HG02981 (cell line): ENCODE data around the gene CRTC3.
A peak's percentile ranks its signal among the peaks of the same experiment; 100 is the strongest.

ENCODE experiments used
- ATAC-seq: cut with Tn5 transposase; IDR thresholded peaks from one replicate; pipeline ENCODE4 v1.9.1; 2021; ENCODE audit warnings: mild to moderate bottlenecking, moderate library complexity; ENCODE audit not compliant: unreplicated experiment

The CRTC3 gene

DNA sequence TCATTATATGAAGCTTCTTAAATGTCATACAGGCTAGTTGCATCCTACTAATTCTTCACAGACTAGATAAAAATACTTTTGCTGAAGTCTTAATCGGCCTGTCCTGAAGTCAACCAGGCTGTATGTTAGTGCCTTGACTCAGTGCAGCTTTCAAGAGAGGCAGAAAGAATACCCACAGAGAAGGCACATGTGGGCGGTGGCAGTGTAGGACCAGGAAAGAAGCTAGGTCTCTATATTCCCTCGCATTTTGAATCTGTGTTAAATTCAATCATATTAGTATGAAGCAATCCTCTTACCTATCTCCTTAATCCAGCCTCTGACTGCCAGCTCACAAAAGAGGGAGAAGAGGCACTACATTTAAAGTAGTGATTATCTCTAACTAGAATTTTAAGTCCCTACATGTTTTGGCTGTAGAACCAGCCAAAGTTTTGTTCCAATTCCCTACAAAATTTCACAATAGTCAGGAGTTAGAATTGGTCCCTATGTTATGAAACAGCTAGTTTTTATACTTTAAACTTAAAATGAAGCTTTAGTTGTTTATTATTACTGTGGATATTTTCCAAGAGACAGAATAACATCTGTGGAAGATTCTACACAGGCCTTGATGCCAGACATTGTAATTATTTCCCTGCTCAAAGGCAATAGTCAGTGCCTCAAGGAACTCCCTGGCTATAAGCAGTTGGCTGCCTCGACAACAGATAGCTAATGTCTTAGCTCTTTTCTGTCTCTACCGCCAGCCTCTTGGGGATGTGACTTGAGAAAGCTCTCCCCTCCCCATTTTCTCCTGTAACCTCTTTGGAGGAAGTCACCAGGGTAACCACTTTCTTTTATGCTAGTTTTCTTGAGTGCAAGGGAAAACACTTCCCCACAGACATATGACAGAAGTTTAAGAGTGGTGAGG, 31.9 kb downstream of the CRTC3 start:
- ATAC-seq = no peak

DNA sequence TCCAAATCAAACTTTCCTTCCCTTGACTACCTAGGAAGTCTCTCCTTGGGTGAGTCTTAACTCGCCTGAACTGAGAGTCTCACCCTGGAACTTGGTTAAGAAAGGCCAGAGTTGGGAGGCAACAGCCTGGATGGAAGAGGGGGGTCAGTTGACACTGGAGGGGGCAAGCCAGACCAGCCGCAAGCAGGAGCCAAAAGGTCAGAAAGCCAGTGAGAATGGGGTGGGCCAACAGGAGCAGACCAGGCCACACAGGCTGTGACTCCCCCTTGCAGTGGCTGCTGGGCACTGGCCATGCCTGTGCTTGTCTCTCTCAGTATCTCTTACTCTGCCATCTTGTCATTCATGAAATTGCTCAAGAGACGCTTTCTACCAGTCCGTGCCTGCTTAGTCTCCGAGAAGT, 32.9 kb downstream of the CRTC3 start:
- no peak for ATAC-seq

DNA sequence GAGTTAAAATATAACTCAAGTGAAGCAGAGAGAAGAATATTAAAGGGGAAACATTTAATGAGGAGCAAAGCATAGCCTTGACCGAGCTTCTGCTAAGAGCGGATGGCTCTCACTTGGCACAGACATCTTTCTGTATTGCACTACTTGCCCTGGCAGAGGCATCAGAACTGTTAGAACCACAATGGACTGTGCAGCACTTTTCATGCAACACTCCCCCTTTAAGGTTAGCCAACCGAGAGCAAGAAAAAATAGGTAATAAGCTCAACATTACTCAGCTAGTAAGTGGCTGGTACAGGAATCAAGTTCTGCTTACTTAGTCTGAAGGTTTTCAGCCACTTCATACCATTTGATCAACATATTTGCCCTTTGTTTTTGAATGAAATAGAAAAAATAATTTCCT, 33.7 kb downstream of the CRTC3 start:
- ATAC-seq = no peak

DNA sequence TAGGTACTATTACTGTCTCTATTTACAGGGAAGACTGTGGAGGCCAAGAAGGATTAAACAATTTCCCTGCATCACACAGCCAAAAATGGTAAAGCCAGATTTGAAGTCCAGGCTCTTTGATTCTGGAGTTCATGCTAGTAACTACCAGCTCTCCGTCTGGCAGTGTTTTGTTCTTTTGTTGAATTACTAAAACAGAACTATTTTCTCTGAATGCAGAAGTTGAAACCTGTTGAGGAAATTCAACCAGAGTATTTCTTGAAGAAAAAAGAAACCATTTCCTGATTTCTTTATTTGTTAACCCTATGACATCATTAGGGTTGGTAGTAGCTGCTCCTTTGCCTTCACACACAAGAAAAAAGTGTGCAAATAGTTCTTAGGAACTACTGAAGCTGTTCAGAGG, 34.3 kb downstream of the CRTC3 start:
- ATAC-seq = peak; percentile 46

- no peak for ATAC-seq
These were observed 34.9 kb downstream of the CRTC3 start for GRCh38 chr15:90564590-90564989.

- ATAC-seq = no peak
These were observed 36.1 kb downstream of the CRTC3 start for GRCh38 chr15:90565866-90566265.

DNA sequence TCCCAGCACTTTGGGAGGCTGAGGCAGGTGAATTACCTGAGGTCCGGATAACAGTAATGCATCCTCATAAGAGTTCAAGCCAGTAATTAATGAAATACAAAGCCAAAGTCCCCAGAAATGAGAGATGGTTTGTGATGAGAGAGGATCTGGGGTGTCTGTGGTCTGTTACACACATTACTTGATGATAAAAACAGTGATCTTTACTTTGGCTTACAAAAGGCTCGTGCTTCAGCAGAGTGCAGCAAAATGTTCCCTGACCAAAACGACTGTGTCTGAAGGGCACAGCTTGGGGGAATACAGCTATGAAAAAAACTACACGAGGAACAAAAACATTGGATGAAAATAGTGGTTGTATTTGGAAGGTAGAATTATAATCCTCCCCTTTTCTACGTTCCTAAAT, 40.9 kb downstream of the CRTC3 start:
- ATAC-seq = no peak

DNA sequence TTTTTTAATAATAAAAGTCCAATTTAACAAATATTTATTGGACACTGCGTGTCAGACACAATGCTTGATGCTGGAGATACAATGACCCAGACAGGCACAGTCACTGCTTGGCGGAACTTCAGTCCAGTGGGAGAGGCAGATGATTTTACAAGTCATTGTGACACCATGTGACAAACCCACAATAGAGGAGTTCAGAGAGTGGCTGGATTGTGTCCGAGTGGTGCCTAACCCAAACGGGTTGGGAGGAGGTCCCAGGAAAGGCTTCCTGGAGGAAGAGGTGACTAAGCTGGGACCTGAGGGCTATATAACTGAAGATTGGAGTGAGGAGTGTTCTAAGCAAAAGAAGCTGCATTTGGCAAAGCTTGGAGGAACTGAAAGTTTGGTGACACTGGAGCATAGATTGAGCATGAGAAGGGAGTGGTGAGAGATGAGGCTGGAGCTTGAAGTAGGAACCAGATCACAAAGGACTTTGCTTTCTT, 41.4 kb downstream of the CRTC3 start:
- ATAC-seq = peak; percentile 59

DNA sequence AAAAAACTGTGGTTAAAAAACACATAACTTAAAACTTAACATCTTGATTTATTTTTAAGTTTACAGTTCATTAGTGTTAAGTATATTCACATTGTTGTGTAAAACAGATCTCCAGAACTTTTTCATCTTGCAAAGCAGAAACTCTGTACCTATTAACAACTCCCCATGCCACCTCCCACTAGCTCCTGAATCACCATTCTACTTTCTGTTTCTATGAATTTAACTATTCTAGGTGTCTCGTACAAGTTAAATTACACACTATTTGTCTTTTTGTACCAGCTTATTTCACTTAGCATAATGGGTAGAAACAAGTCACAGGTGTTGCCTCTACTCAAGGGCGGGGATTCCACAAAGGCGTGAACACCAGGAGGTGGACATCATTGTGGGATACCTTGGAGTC, 43.2 kb downstream of the CRTC3 start:
- no peak for ATAC-seq

DNA sequence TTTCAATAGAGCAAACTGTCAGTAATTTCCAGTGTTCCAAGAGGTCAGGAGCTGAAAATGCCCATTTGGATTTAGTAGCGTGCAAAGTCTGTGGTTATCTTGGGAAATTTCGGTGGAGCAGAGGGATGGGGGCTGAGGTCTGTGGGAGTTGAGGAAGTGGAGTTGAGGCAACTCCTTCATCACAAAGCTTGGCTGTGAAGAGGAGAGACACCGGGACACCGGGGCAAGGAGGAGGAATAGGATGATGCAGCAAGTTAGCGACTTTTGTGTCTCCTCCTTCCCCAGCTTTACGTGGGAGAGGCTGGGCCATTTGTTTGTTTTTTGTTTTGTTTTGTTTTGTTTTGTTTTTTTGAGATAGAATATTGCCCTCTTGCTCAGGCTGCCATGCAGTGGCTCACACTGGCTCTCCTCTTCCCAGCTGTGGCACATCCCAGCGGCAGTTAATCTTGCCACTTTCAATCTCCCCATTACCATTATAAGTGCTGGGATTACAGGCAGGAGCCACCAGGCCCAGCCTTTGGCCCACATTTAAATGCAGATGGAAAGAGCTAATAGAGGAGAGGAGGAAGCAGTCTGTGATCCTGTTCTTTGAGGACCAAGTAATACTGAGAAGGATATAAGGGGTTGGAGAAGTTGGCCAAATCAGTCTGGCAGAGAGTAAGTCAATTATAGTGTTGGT, 47.1 kb downstream of the CRTC3 start:
- ATAC-seq = no peak

DNA sequence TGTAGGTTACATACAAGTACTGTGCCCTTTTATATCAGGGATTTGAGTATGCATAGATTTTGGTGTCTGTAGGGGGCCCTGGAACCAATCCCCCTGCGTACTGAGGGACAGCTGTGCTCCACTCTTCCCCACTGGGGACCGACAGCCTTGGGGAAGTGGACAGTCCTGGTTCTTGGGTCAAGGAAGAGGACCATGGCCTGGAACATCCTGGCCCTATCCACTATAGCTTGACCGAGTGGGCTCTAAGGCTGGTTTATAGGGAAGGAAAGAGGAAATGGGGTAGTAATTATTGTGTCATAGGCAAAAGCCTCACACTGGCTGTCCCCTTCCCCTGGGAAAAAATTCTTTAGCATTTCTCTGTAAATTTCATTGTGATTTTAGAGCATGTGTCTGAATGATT, 49.5 kb downstream of the CRTC3 start:
- no peak for ATAC-seq

GRCh38 chr15:90580099-90580498, 50.4 kb downstream of the CRTC3 start:
- ATAC-seq = no peak

GRCh38 chr15:90580541-90580940, 50.8 kb downstream of the CRTC3 start:
- ATAC-seq = no peak

DNA sequence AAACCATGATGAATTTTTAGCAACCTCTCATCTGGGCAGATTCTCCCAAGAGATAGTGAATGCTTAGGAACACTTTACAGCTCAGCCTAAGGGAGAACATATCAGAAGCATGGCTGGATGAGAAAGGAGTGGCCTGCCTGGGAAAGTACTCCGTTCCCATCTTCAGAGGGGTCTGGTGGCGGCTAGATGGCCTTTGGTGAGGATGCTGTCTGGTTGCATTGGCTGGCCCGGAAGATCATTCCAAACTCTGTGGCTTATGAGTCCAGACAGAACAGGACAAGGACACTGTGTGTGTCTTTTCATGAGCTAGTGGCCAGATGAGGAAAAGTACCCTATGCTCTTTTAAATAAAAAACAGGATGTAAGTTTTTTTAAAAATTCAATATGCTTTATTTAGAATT, 51.2 kb downstream of the CRTC3 start:
- no peak for ATAC-seq

- no peak for ATAC-seq
These were observed 52.1 kb downstream of the CRTC3 start for GRCh38 chr15:90581771-90582352.

DNA sequence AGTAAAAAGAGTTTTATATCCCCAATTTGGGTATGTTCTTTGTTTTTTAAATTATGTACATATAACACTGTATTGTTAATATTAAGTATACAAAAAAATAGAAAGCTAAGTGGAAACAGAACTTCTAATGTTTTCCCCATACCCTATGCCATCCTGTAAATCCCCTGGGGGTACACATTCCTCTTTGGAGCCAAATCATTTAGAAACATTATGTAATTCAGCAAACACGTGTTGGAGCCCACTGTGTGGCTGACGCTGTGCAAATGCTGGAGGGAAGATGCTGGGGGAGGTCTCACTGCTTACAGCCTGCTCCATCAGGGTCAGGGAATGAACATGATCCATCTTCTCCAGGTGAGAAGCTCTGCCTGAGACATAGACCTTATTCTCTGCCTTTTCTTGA, 52.8 kb downstream of the CRTC3 start:
- ATAC-seq = no peak

DNA sequence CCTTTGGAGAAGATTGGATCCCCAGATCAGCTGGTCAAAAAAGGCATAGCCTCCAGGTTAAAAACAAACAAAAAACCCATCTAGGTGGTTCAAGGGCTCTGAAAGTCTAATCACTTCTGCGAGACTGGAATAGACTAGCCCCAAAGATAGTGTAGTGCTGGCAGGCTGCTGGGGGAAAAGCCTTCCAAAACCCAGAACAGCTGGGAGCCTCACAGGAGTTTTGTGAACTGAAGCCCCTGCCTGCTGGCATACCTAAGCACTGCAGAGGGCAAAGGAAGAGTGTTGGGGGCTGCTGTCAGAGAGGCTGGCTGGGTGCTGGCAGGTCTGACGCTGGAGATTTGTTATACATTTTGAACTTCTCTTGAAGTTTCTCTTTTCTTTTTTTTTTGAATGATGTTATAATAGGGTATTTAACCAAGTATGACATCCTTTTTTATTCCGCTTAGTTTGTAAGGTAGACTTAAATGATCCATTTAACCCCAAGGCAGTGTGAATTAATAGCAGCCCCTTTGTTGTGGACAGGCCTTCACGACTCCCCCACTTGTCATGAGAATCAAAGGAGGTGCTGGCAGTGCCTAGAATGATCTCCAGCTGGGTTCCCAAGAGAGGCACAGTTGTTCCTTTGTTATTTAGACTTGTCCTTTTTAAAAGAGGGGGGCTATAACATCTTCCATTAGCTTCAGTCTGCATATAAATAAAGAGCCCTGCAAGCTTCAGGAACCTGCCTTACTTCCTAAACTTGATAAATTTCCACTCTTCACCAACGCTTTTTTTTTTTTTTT, 53.9 kb downstream of the CRTC3 start:
- no peak for ATAC-seq

DNA sequence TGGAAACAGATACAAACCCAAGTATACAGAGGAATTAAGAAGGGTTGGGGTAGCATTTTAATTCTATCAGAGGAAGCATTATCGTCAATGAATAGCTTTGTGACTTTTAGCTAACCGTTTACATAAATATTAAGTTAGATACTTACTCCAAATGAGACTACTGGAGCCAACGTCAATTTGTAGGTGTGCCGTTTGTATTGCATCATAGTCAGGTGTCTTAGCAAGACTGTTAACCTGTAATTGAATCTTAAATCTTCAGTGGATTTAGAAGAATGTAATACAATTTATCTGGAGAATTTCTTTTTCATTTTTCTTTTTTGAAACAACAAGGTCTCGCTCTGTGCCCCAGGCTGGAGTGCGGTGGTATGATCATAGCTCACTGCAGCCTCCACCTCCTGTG, 55.1 kb downstream of the CRTC3 start:
- ATAC-seq = no peak

DNA sequence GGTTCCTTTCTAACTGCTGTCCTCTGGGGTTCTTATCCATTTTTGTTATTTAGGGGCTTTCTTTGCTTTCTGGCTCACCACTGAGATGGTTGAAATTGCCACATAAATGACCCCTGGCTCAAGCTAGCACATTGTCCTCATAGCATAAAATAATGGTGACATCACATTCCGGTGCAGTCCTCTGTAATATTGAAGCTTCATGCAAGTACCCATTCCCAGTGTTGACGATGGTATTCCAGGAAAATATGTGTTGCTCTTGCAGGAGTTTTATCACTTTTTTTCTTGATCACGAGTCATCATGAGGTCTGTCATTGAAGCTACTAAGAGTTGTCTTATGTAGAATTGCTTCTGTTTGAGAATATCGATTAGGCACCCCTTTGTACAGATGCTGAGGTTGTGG, 56.1 kb downstream of the CRTC3 start:
- ATAC-seq = no peak

DNA sequence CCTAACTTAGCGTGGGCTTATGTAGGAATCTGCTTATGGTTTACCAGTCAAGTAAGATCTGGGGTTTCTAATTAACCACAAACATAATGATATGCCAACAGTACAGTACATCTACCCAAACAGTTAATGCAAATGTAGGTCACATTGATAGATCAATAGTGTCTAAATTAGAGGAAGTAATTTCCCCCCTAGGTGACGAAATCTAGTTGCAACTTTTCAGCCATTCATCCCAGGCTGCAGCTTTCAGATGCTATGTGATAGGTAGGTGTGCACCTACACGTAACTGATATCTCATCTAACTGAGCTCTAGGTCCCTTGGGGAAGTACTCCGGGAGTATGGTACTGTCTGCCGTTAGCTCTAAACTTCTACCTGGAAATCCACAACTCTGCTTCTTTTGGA, 57.2 kb downstream of the CRTC3 start:
- ATAC-seq = no peak

DNA sequence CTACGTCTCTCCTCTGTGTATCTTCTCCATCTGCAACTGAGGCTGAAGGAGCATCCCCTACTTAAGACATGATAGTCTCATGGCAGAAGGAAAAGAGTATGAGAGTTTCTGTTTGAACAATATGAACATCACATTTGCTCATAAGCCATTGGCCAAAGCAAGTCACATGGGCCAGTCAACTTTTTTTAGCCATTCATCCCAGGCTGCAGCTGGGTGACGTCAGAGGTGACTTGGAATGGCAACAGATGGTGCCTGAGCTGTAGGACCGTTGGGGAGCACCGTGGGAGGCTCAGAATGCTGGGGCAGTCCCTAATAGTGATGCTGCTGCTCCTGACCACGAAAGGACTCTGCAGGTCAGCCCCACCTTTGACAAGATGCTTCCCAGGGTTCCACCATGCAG, 58.7 kb downstream of the CRTC3 start:
- ATAC-seq = no peak
